ENCODE measurements around the gene OR10K1.
A peak's percentile ranks its signal among the peaks of the same experiment; 100 is the strongest.

The OR10K1 gene

GRCh38 chr1:158461534-158461933, at the start of gene OR10K1:
Gene OR10K1, plus strand, starts transcription at chr1:158461834. Its CDS starts 3,728 bp downstream, at chr1:158465562.
- DNase-seq, result no peak

GRCh38 chr1:158414651-158415345, 46.8 kb upstream of the OR10K1 start:
- DNase-seq, result no peak

- peak; percentile 51 for DNase-seq
Measured at GRCh38 chr1:158417586-158417985, 44.0 kb upstream of the OR10K1 start.

GRCh38 chr1:158422212-158422611, 39.4 kb upstream of the OR10K1 start:
- DNase-seq, result no peak

- DNase-seq, result no peak
Measured at GRCh38 chr1:158425027-158425426, 36.6 kb upstream of the OR10K1 start.

GRCh38 chr1:158426137-158426536, 35.5 kb upstream of the OR10K1 start, which contains the start of gene OR10K2:
Gene OR10K2, minus strand, starts transcription at chr1:158426237. Its CDS starts 5,371 bp downstream, at chr1:158420866.
- no peak for DNase-seq

- DNase-seq, result peak; percentile 73
Measured at GRCh38 chr1:158430163-158430562, 31.5 kb upstream of the OR10K1 start.

GRCh38 chr1:158434741-158435140, 26.9 kb upstream of the OR10K1 start:
- DNase-seq, result no peak

GRCh38 chr1:158445376-158445775, 16.3 kb upstream of the OR10K1 start:
- DNase-seq, result no peak

- no peak for DNase-seq
Measured at GRCh38 chr1:158454537-158454936, 7.1 kb upstream of the OR10K1 start.

GRCh38 chr1:158457246-158457645, 4.4 kb upstream of the OR10K1 start:
- no peak for DNase-seq

- DNase-seq, result no peak
Measured at GRCh38 chr1:158458263-158458662, 3.4 kb upstream of the OR10K1 start.

- no peak for DNase-seq
Measured at GRCh38 chr1:158471920-158472319, 10.3 kb downstream of the OR10K1 start, which contains the start of gene OR10R2. Gene OR10R2, plus strand, starts transcription at chr1:158472220. Its CDS starts 106 bp downstream, at chr1:158472326.

GRCh38 chr1:158485455-158485854, 23.8 kb downstream of the OR10K1 start:
- no peak for DNase-seq

- no peak for DNase-seq
Measured at GRCh38 chr1:158491316-158491715, 29.7 kb downstream of the OR10K1 start.

GRCh38 chr1:158493054-158493453, 31.4 kb downstream of the OR10K1 start:
- no peak for DNase-seq

GRCh38 chr1:158494796-158495195, 33.2 kb downstream of the OR10K1 start:
- no peak for DNase-seq

GRCh38 chr1:158496374-158496773, 34.7 kb downstream of the OR10K1 start:
- peak; percentile 4 for DNase-seq

GRCh38 chr1:158506369-158506987, 44.8 kb downstream of the OR10K1 start:
- peak; percentile 37 for DNase-seq

- DNase-seq, result no peak
Measured at GRCh38 chr1:158507511-158507910, 45.9 kb downstream of the OR10K1 start.

GRCh38 chr1:158509471-158510156, 48.0 kb downstream of the OR10K1 start:
- no peak for DNase-seq

- DNase-seq, result no peak
Measured at GRCh38 chr1:158516966-158517365, 55.3 kb downstream of the OR10K1 start.
